HG03159 (cell line): ENCODE results near the gene APOLD1.
A peak's percentile ranks its signal among the peaks of the same experiment; 100 is the strongest.
"Not testable (repeated sequence)": the region's sequence is repeated elsewhere in the genome, so short reads cannot be mapped to it uniquely, and the experiment has no call there.

ENCODE experiments used
- ATAC-seq: cut with Tn5 transposase; IDR thresholded peaks from one replicate; pipeline ENCODE4 v1.9.1; 2021; ENCODE audit warnings: mild to moderate bottlenecking, moderate library complexity; ENCODE audit not compliant: unreplicated experiment

APOLD1 gene

GRCh38 chr12:12807517-12807903 lies 22.1 kb downstream of the APOLD1 start:
- ATAC-seq, result not testable (repeated sequence)

- ATAC-seq, result peak; percentile 69
Measured at GRCh38 chr12:12807970-12808702, 22.7 kb downstream of the APOLD1 start.

GRCh38 chr12:12810553-12811021 lies 25.1 kb downstream of the APOLD1 start:
- no peak for ATAC-seq

- no peak for ATAC-seq
Measured at GRCh38 chr12:12811343-12811742, 25.9 kb downstream of the APOLD1 start.

GRCh38 chr12:12812174-12812573 lies 26.7 kb downstream of the APOLD1 start:
- no peak for ATAC-seq

- no peak for ATAC-seq
Measured at GRCh38 chr12:12812618-12813119, 27.2 kb downstream of the APOLD1 start.

GRCh38 chr12:12813120-12814101 lies 28.0 kb downstream of the APOLD1 start, which contains the start of gene DDX47:
Gene DDX47 (plus strand): TSS chr12:12813346. CDS start chr12:12813368, 22 bp downstream.
- ATAC-seq, result peak; percentile 77

- ATAC-seq, result peak; percentile 32
Measured at GRCh38 chr12:12817616-12818015, 32.2 kb downstream of the APOLD1 start.

- ATAC-seq, result no peak
Measured at GRCh38 chr12:12818701-12819100, 33.2 kb downstream of the APOLD1 start.

GRCh38 chr12:12819221-12819620 lies 33.8 kb downstream of the APOLD1 start:
- ATAC-seq, result no peak

GRCh38 chr12:12819752-12820311 lies 34.4 kb downstream of the APOLD1 start:
- no peak for ATAC-seq

- not testable (repeated sequence) for ATAC-seq
Measured at GRCh38 chr12:12820376-12820775, 34.9 kb downstream of the APOLD1 start.

GRCh38 chr12:12821975-12822374 lies 36.5 kb downstream of the APOLD1 start:
- ATAC-seq, result no peak

- ATAC-seq, result no peak
Measured at GRCh38 chr12:12822886-12823285, 37.4 kb downstream of the APOLD1 start.

- no peak for ATAC-seq
Measured at GRCh38 chr12:12823300-12823699, 37.8 kb downstream of the APOLD1 start.

- ATAC-seq, result no peak
Measured at GRCh38 chr12:12823811-12824210, 38.4 kb downstream of the APOLD1 start.

- no peak for ATAC-seq
Measured at GRCh38 chr12:12835378-12836146, 50.1 kb downstream of the APOLD1 start.

- no peak for ATAC-seq
Measured at GRCh38 chr12:12836571-12836970, 51.1 kb downstream of the APOLD1 start.

GRCh38 chr12:12837025-12837812 lies 51.8 kb downstream of the APOLD1 start:
- no peak for ATAC-seq

GRCh38 chr12:12837813-12838153 lies 52.3 kb downstream of the APOLD1 start:
- ATAC-seq, result no peak
